H1 (cell line): ENCODE measurements around the gene FARSB. TPM values are rescaled to one million over a fixed set of nuclear protein-coding genes. Genes with fewer than 3 reads are reported as not detected.

Experiments used
- CTCF ChIA-PET: fragments of 300-600 bp; sonication (Branson Sonifier 250); formaldehyde crosslinking; loops from one replicate; lab custom pipeline; 2021; ENCODE audit not compliant: partially characterized antibody; lab: Charles Lee
- POLR2A ChIA-PET: fragments of 300-600 bp; sonication (Branson Sonifier 250); formaldehyde crosslinking; loops from one replicate; lab custom pipeline; 2021; ENCODE audit warnings: inconsistent platforms; ENCODE audit not compliant: partially characterized antibody; lab: Charles Lee
- DNase-seq, 2 experiments: peaks; one replicate each; pipeline versions ENCODE4 v3.0.0 to v3.0.0-alpha.2; 2010 to 2022; ENCODE audit warnings: low spot score in 2 of 2, low read depth in 1 of 2, mixed read lengths in 1 of 2
- FAIRE-seq: peaks from 2 replicates; lab custom pipeline; 2011; peaks lifted over from hg19 to GRCh38; lab: Jason Lieb, UNC
- H2AFZ ChIP-seq: 2 replicates; pipeline ENCODE4 v1.8.1; 2012; ENCODE audit warnings: low read length, inconsistent platforms
- H2AK5ac ChIP-seq: 2 replicates; pipeline ENCODE4 v1.6.1; 2013; ENCODE audit warnings: low read depth, low read length
- H2BK120ac ChIP-seq: replicated peaks from 2 replicates; pipeline ENCODE3; 2013; ENCODE audit warnings: low read depth, low read length, inconsistent platforms
- H2BK12ac ChIP-seq: 2 replicates; pipeline ENCODE4 v1.6.1; 2013; ENCODE audit warnings: low read depth, low read length
- H2BK15ac ChIP-seq: 2 replicates; pipeline ENCODE4 v1.6.1; 2013; ENCODE audit warnings: low read length
- H2BK20ac ChIP-seq: 2 replicates; pipeline ENCODE4 v1.6.1; 2013; ENCODE audit warnings: low read length
- H2BK5ac ChIP-seq: 2 replicates; pipeline ENCODE4 v1.6.1; 2013; ENCODE audit warnings: low read depth, low read length
- H3K14ac ChIP-seq: 2 replicates; pipeline ENCODE4 v1.6.1; 2013; ENCODE audit warnings: inconsistent platforms; ENCODE audit not compliant: insufficient read length
- H3K18ac ChIP-seq: 2 replicates; pipeline ENCODE4 v1.6.1; 2013; ENCODE audit warnings: low read length; ENCODE audit errors: extremely low read depth
- H3K23ac ChIP-seq: 2 replicates; pipeline ENCODE4 v1.6.1; 2013; ENCODE audit warnings: inconsistent platforms; ENCODE audit not compliant: insufficient read length
- H3K23me2 ChIP-seq: 2 replicates; pipeline ENCODE4 v1.6.1; 2013; ENCODE audit warnings: low read depth, low read length
- H3K27ac ChIP-seq: 2 replicates; pipeline ENCODE4 v1.6.1; 2011; ENCODE audit warnings: low read depth, low read length, inconsistent platforms
- H3K27me3 ChIP-seq, 4 experiments: replicated peaks in 1 of 4; 1 replicate in 1 of 4; 2 replicates in 3 of 4; pipeline versions ENCODE4 v1.6.1 to v1.8.1; 2011 to 2013; ENCODE audit warnings: low read length in 3 of 4, mild to moderate bottlenecking in 3 of 4, inconsistent platforms in 2 of 4, mixed read lengths in 2 of 4, moderate library complexity in 1 of 4; ENCODE audit not compliant: control insufficient read depth in 3 of 4, insufficient read depth in 3 of 4; ENCODE audit errors: extremely low read depth in 1 of 4
- H3K36me3 ChIP-seq, 4 experiments: 2 replicates each; pipeline versions ENCODE4 v1.6.1 to v1.8.1; 2011 to 2013; ENCODE audit warnings: mild to moderate bottlenecking in 4 of 4, low read length in 3 of 4, moderate library complexity in 2 of 4, control low read depth in 1 of 4, inconsistent platforms in 1 of 4; ENCODE audit not compliant: insufficient read depth in 4 of 4, control insufficient read depth in 2 of 4
- H3K4ac ChIP-seq: replicated peaks from 2 replicates; pipeline ENCODE3; 2013; ENCODE audit warnings: low read length, low read depth, mixed read lengths, inconsistent platforms; ENCODE audit not compliant: insufficient read length
- H3K4me1 ChIP-seq, 4 experiments: replicated peaks in 1 of 4; 1 replicate in 1 of 4; 2 replicates in 3 of 4; pipeline versions ENCODE4 v1.6.1 to v1.8.1; 2011 to 2013; ENCODE audit warnings: low read length in 3 of 4, inconsistent platforms in 2 of 4, mixed read lengths in 1 of 4; ENCODE audit not compliant: insufficient read depth in 4 of 4, control insufficient read depth in 3 of 4
- H3K4me2 ChIP-seq, 2 experiments: 2 replicates each; pipeline versions ENCODE4 v1.6.1 to v1.8.1; 2011 to 2013; ENCODE audit warnings: low read depth in 2 of 2, low read length in 2 of 2, control low read depth in 1 of 2, inconsistent platforms in 1 of 2, mild to moderate bottlenecking in 1 of 2; ENCODE audit not compliant: insufficient read depth in 1 of 2
- H3K4me3 ChIP-seq, 4 experiments: fragments of 200-600, 300-600 bp in 1 of 4; sonication (generic), shearing (Covaris generic), sonication (Bioruptor Twin) in 1 of 4; 2 replicates each; pipeline versions ENCODE4 v1.5.1 to v1.8.1; 2011 to 2016; ENCODE audit warnings: low read length in 4 of 4, low read depth in 3 of 4, control low read depth in 2 of 4, inconsistent platforms in 2 of 4, mild to moderate bottlenecking in 2 of 4, mixed read lengths in 1 of 4, moderate library complexity in 1 of 4; ENCODE audit not compliant: insufficient read depth in 2 of 4; ENCODE audit errors: extremely low read depth in 1 of 4
- H3K56ac ChIP-seq: replicated peaks from 2 replicates; pipeline ENCODE3; 2013; ENCODE audit warnings: low read depth, mild to moderate bottlenecking, mixed read lengths, low read length, inconsistent platforms; ENCODE audit not compliant: insufficient read length
- H3K79me1 ChIP-seq: 2 replicates; pipeline ENCODE4 v1.6.1; 2013; ENCODE audit warnings: low read depth, low read length, control low read depth
- H3K79me2 ChIP-seq, 2 experiments: 2 replicates each; pipeline versions ENCODE4 v1.6.1 to v1.8.1; 2012 to 2013; ENCODE audit warnings: low read length in 2 of 2, mild to moderate bottlenecking in 2 of 2, inconsistent platforms in 1 of 2; ENCODE audit not compliant: insufficient read depth in 2 of 2, control insufficient read depth in 1 of 2
- H3K9ac ChIP-seq, 4 experiments: replicated peaks in 1 of 4; 1 replicate in 1 of 4; 2 replicates in 3 of 4; pipeline versions ENCODE4 v1.6.1 to v1.8.1; 2011 to 2013; ENCODE audit warnings: low read depth in 3 of 4, low read length in 3 of 4, control low read depth in 2 of 4, mild to moderate bottlenecking in 2 of 4, moderate library complexity in 2 of 4, inconsistent platforms in 1 of 4; ENCODE audit errors: extremely low read depth in 1 of 4
- H3K9me3 ChIP-seq, 2 experiments: 2 replicates each; pipeline versions ENCODE4 v1.6.1 to v1.8.1; 2012 to 2013; ENCODE audit warnings: mild to moderate bottlenecking in 2 of 2, moderate library complexity in 2 of 2, control low read depth in 1 of 2, inconsistent platforms in 1 of 2, low read depth in 1 of 2, low read length in 1 of 2, mixed read lengths in 1 of 2; ENCODE audit not compliant: insufficient read depth in 2 of 2
- H4K20me1 ChIP-seq, 2 experiments: replicated peaks in 1 of 2; 2 replicates each; pipeline versions ENCODE3 to v1.8.1; 2011 to 2013; ENCODE audit warnings: inconsistent platforms in 2 of 2, low read length in 2 of 2, mild to moderate bottlenecking in 1 of 2; ENCODE audit not compliant: insufficient read depth in 2 of 2, control insufficient read depth in 1 of 2
- H4K5ac ChIP-seq: 2 replicates; pipeline ENCODE4 v1.6.1; 2013; ENCODE audit warnings: low read length, low read depth, mixed read lengths, inconsistent platforms; ENCODE audit not compliant: insufficient read length
- H4K8ac ChIP-seq: 2 replicates; pipeline ENCODE4 v1.8.0; 2013; ENCODE audit warnings: mild to moderate bottlenecking, moderate library complexity, low read length, inconsistent platforms; ENCODE audit not compliant: insufficient read depth; ENCODE audit errors: extremely low read depth
- H4K91ac ChIP-seq: replicated peaks from 2 replicates; pipeline ENCODE3; 2013; ENCODE audit warnings: low read length, mixed read lengths, inconsistent platforms; ENCODE audit not compliant: insufficient read length
- MAFK ChIP-seq: IDR thresholded peaks from 2 replicates; pipeline ENCODE4 v1.6.1; 2012; ENCODE audit warnings: low read depth, mild to moderate bottlenecking, improper control_type of control experiment, low read length
- WGBS, 2 experiments: shearing (Covaris generic) in 1 of 2; methylation state at CpG; one replicate each; pipeline versions ENCODE4 v1.1.6 to v1.1.7; 2013 to 2015; ENCODE audit warnings: low lambda C conversion rate in 2 of 2, mixed read lengths in 2 of 2, inconsistent platforms in 1 of 2, low coverage in 1 of 2, missing lambda C conversion rate in 1 of 2; ENCODE audit not compliant: insufficient replicate concordance in 2 of 2, insufficient coverage in 1 of 2, insufficient read length in 1 of 2; ENCODE audit errors: extremely low coverage in 1 of 2, missing lambda C conversion rate in 1 of 2; 5-methylcytosine and 5-hydroxymethylcytosine counted together
- polyA plus RNA-seq, 7 experiments: library from polyadenylated mRNA; depleted of rRNA in 3 of 7; stranded (reverse) in 5 of 7; unstranded in 2 of 7; fragments of >200 nt in 5 of 7; fragments of 200-250 nt in 2 of 7; gene quantifications; 1 replicate in 5 of 7; 2 replicates in 1 of 7; 4 replicates in 1 of 7; pipeline versions ENCODE4 v1.2.1 to v1.2.3, GENCODE V29; 2011 to 2013; ENCODE audit warnings: missing spikeins in 2 of 7, mixed read lengths in 2 of 7
- total RNA-seq: library from RNA; stranded (reverse); fragmentation: NEBNext Ultra II Directional; extraction: Animal tissue kit (Norgen Biotek cat#: 25700); gene quantifications from 2 replicates; pipeline ENCODE4 v1.2.1, GENCODE V29; 2021

Gene FARSB
- total and polyA plus RNA-seq, 2 of the 8 experiments (the other 6 are each of a cell fraction or from before 2014, with no cell fraction given) = 21.0 to 37.9 TPM

GRCh38 chr2:222521099-222521498 is 134.8 kb downstream of the FARSB start:
- Histone ChIP-seq H2BK120ac (no peak overlapping the region), H2BK5ac (no peak overlapping the region), H2AK5ac (no peak overlapping the region), H3K27ac (no peak overlapping the region), H3K23me2 (no peaks in the 10 kb centered on the region), H3K27me3 (peaks cover 0 to 2% (median 0%) of the 10 kb centered on the region in 4 experiments; a peak in 1 of 7 replicates), H3K18ac (no peak overlapping the region), H3K56ac (no peak overlapping the region), H4K8ac (no peak overlapping the region), H2BK20ac (no peak overlapping the region), H3K4me1 (peaks cover 0 to 4% (median 1%) of the 10 kb centered on the region in 4 experiments; a peak in 4 of 7 replicates), H3K9ac (no peak overlapping the region), H3K14ac (no peak overlapping the region), H2BK15ac (no peak overlapping the region), H4K5ac (no peak overlapping the region), H3K79me1 (no peaks in the 10 kb centered on the region), H2BK12ac (no peak overlapping the region), H3K4me3 (no peak overlapping the region), H4K20me1 (no peaks in the 10 kb centered on the region), H3K9me3 (no peaks in the 10 kb centered on the region), H4K91ac (no peak overlapping the region), H3K4ac (no peak overlapping the region), H3K23ac (no peak overlapping the region), H2AFZ (no peak overlapping the region), H3K79me2 (no peaks in the 10 kb centered on the region), H3K4me2 (no peak overlapping the region), H3K36me3 (no peaks in the 10 kb centered on the region)
- no peak for FAIRE-seq
- 86% methylated on average over 3 of the region's 3 CpGs; no CpG with 5 or more reads in 1 of the 2 experiments for WGBS, 2 experiments
- CTCF ChIA-PET = interaction anchor here (0.6 kb wide), 1 partner anchor 432 kb away, joined by 3 read pairs; no protein-coding TSS in a partner anchor
- DNase-seq = no peak
- POLR2A ChIA-PET = no interaction called here
- no peak for TF ChIP-seq MAFK
